K562 (cell line): ENCODE measurements around the gene SCN7A. TPM values are rescaled to one million over a fixed set of nuclear protein-coding genes. Genes with fewer than 3 reads are reported as not detected.

Experiments
- ATAC-seq: fragments of 200-7000 bp; cut with Tn5 transposase; 3 replicates; pipeline ENCODE4 v1.9.1; 2020; ENCODE audit warnings: moderate library complexity
- BruUV-seq: library from RNA; stranded (reverse); fragments of 400-500 nt; replicated peaks from 2 replicates; lab custom pipeline; 2021; lab: Mats Ljungman, UMichigan
- CTCF ChIA-PET: fragments of 300-600 bp; formaldehyde crosslinking; extraction: SDS; loops from one replicate; lab custom pipeline; 2021; ENCODE audit warnings: low intra/inter-chr PET ratio; lab: Yijun Ruan, JAX
- POLR2A ChIA-PET: fragments of 300-600, 350-650 bp; sonication (Branson Sonifier 250); formaldehyde crosslinking; extraction: SDS; loops from one replicate; lab custom pipeline; 2021; ENCODE audit warnings: antibody characterized with exemption, inconsistent platforms; lab: Yijun Ruan, JAX
- DNase-seq, 4 experiments: peaks; one replicate each; pipeline versions ENCODE4 v3.0.0 to v3.0.0-alpha.2; 2011 to 2018; ENCODE audit warnings: low spot score in 3 of 4, mixed read lengths in 3 of 4; ENCODE audit errors: extremely low read depth in 1 of 4
- FAIRE-seq: peaks from 2 replicates; lab custom pipeline; 2011; peaks lifted over from hg19 to GRCh38; lab: Jason Lieb, UNC
- H2AFZ ChIP-seq: 2 replicates; pipeline ENCODE4 v1.6.0; 2011; ENCODE audit warnings: low read depth, low read length, control low read depth, inconsistent platforms
- H3K27ac ChIP-seq: fragments of 200-600 bp; 3 replicates; pipeline ENCODE4 v1.8.0; 2011; ENCODE audit warnings: low read depth, mild to moderate bottlenecking, control low read depth, inconsistent platforms, low read length, moderate library complexity, mixed read lengths; ENCODE audit errors: extremely low read depth
- H3K27me3 ChIP-seq, 2 experiments: fragments of 300-600 bp in 1 of 2; 2 replicates in 1 of 2; 3 replicates in 1 of 2; pipeline versions ENCODE4 v1.6.0 to v1.8.0; 2011; ENCODE audit warnings: inconsistent platforms in 2 of 2, low read length in 2 of 2, mild to moderate bottlenecking in 1 of 2, mixed read lengths in 1 of 2, moderate library complexity in 1 of 2; ENCODE audit not compliant: control insufficient read depth in 2 of 2, insufficient read depth in 2 of 2
- H3K36me3 ChIP-seq: fragments of 300-600 bp; 3 replicates; pipeline ENCODE4 v1.8.0; 2011; ENCODE audit warnings: mild to moderate bottlenecking, low read length, inconsistent platforms; ENCODE audit not compliant: control insufficient read depth, insufficient read depth
- H3K4me1 ChIP-seq, 2 experiments: fragments of 200-600 bp in 1 of 2; replicated peaks in 1 of 2; 2 replicates in 1 of 2; 3 replicates in 1 of 2; pipeline versions ENCODE4 v1.5.1 to v1.8.0; 2011; ENCODE audit warnings: inconsistent platforms in 2 of 2, low read length in 2 of 2, mild to moderate bottlenecking in 1 of 2, mixed read lengths in 1 of 2, moderate library complexity in 1 of 2; ENCODE audit not compliant: control insufficient read depth in 2 of 2, insufficient read depth in 2 of 2
- H3K4me2 ChIP-seq: 2 replicates; pipeline ENCODE4 v1.6.1; 2011; ENCODE audit warnings: low read length, control low read depth, inconsistent platforms, mixed read lengths; ENCODE audit not compliant: insufficient read depth
- H3K4me3 ChIP-seq: fragments of 200-600 bp; sonication (generic), shearing (Covaris generic); 2 replicates; pipeline ENCODE4 v1.5.1; 2016; ENCODE audit warnings: control low read depth, inconsistent platforms
- H3K79me2 ChIP-seq: fragments of 200-600 bp; 3 replicates; pipeline ENCODE4 v1.8.0; 2011; ENCODE audit warnings: low read length, inconsistent platforms; ENCODE audit not compliant: control insufficient read depth, insufficient read depth
- H3K9ac ChIP-seq, 2 experiments: 2 replicates each; pipeline versions ENCODE4 v1.6.0 to v1.6.1; 2011; ENCODE audit warnings: low read depth in 2 of 2, low read length in 2 of 2, control low read depth in 1 of 2, inconsistent platforms in 1 of 2, mild to moderate bottlenecking in 1 of 2, mixed read lengths in 1 of 2; ENCODE audit not compliant: insufficient read depth in 1 of 2
- H3K9me1 ChIP-seq: one replicate; pipeline ENCODE4 v1.6.0; 2011; ENCODE audit warnings: inconsistent platforms, mild to moderate bottlenecking, low read length, moderate library complexity; ENCODE audit not compliant: control insufficient read depth, insufficient read depth
- H3K9me3 ChIP-seq: replicated peaks from 2 replicates; pipeline ENCODE4 v1.5.1; 2011; ENCODE audit warnings: low read depth, low read length, inconsistent platforms; ENCODE audit not compliant: control insufficient read depth, insufficient read depth
- H4K20me1 ChIP-seq: replicated peaks from 2 replicates; pipeline ENCODE4 v1.6.1; 2011; ENCODE audit warnings: low read length, inconsistent platforms, mixed read lengths; ENCODE audit not compliant: control insufficient read depth, insufficient read depth
- ARNT ChIP-seq, 2 experiments: fragments of 450-650 bp; IDR thresholded peaks; 2 replicates each; pipeline ENCODE4 v1.6.1; 2016; ENCODE audit warnings: mild to moderate bottlenecking in 1 of 2
- BCLAF1 ChIP-seq, 2 experiments: fragments of 450-650 bp in 1 of 2; IDR thresholded peaks; 2 replicates each; pipeline ENCODE4 v1.6.1; 2011 to 2017; ENCODE audit warnings: low read depth in 2 of 2, antibody characterized with exemption in 1 of 2, borderline replicate concordance in 1 of 2, low read length in 1 of 2, mild to moderate bottlenecking in 1 of 2, mixed read lengths in 1 of 2; ENCODE audit not compliant: control insufficient read depth in 1 of 2
- CHD4 ChIP-seq: fragments of 200-600 bp; sonication (generic); IDR thresholded peaks from 3 replicates; pipeline ENCODE4 v1.6.1; 2012; ENCODE audit warnings: low read depth, mild to moderate bottlenecking, mixed read lengths, low read length, inconsistent platforms; ENCODE audit not compliant: insufficient read depth, insufficient replicate concordance, poor library complexity, severe bottlenecking
- EP300 ChIP-seq: IDR thresholded peaks from 2 replicates; pipeline ENCODE4 v1.6.1; 2012; ENCODE audit warnings: low read length, improper control_type of control experiment
- KLF1 ChIP-seq: fragments of 450-650 bp; IDR thresholded peaks from 2 replicates; pipeline ENCODE4 v1.6.1; 2016; ENCODE audit warnings: missing genetic modification characterization, missing compliant biosample characterization
- MIER1 ChIP-seq: fragments of 450-650 bp; IDR thresholded peaks from 2 replicates; pipeline ENCODE4 v1.6.1; 2016; ENCODE audit warnings: antibody characterized with exemption, mild to moderate bottlenecking, low read depth
- NCOR1 ChIP-seq: fragments of 450-650 bp; IDR thresholded peaks from 2 replicates; pipeline ENCODE4 v1.6.1; 2016; ENCODE audit warnings: mild to moderate bottlenecking, moderate library complexity
- THRB ChIP-seq: fragments of 450-650 bp; formaldehyde crosslinking; conservative IDR thresholded peaks from 2 replicates; pipeline ENCODE4 v1.4.0; 2022; ENCODE audit warnings: mild to moderate bottlenecking, missing genetic modification characterization
- VEZF1 ChIP-seq: fragments of 200-800 bp; sonication (Bioruptor generic); IDR thresholded peaks from 2 replicates; pipeline ENCODE4 v1.6.1; 2017; ENCODE audit warnings: missing genetic modification characterization, missing compliant biosample characterization
- YY1 ChIP-seq, 3 experiments: IDR thresholded peaks; 2 replicates each; pipeline ENCODE4 v1.6.1; 2011; ENCODE audit warnings: low read length in 2 of 3, mild to moderate bottlenecking in 2 of 3, moderate library complexity in 2 of 3, borderline replicate concordance in 1 of 3, control low read depth in 1 of 3, low read depth in 1 of 3; ENCODE audit not compliant: insufficient read depth in 3 of 3, insufficient replicate concordance in 2 of 3, control insufficient read depth in 1 of 3, insufficient read length in 1 of 3; ENCODE audit errors: extremely low read depth in 1 of 3
- ZNF695 ChIP-seq: fragments of 450-650 bp; formaldehyde crosslinking; IDR thresholded peaks from 2 replicates; pipeline ENCODE4 v1.4.0; 2020; ENCODE audit warnings: mild to moderate bottlenecking, moderate library complexity
- WGBS: fragments of 100-300 bp; shearing (Covaris generic); methylation state at CpG from one replicate; pipeline ENCODE4 v1.1.6; 2016; ENCODE audit warnings: low coverage, mixed read lengths; ENCODE audit not compliant: insufficient coverage; ENCODE audit errors: missing lambda C conversion rate; 5-methylcytosine and 5-hydroxymethylcytosine counted together
- in situ Hi-C: fragments of 300-500 bp; cut with MboI; formaldehyde crosslinking; loops from 4 replicates; pipeline ENCODE4 v1.15.0; 2018; ENCODE audit warnings: inconsistent platforms, mixed read lengths
- intact Hi-C: fragments of 100-400 bp; cut with micrococcal nuclease; formaldehyde crosslinking; loops from 2 replicates; pipeline ENCODE4 v1.14.2; 2022
- polyA plus RNA-seq, 8 experiments: library from polyadenylated mRNA; depleted of rRNA in 4 of 8; stranded (reverse) in 5 of 8; unstranded in 3 of 8; fragments of >200 nt; fragmentation: Nextera tagmentation in 2 of 8; fragmentation: Illumina TruSeq in 1 of 8; extraction: Ambion mirVana in 2 of 8; extraction: Trizol in 1 of 8; gene quantifications; 2 replicates each; pipeline versions ENCODE4 v1.2.1 to v1.2.3, GENCODE V29; 2011 to 2014; ENCODE audit warnings: inconsistent platforms in 1 of 8, missing spikeins in 1 of 8
- total RNA-seq, 7 experiments: library from RNA; depleted of rRNA in 6 of 7; stranded (reverse); fragments of >200 nt in 6 of 7; fragmentation: Illumina TruSeq in 2 of 7; extraction: Trizol in 2 of 7; gene quantifications; 2 replicates each; pipeline versions ENCODE4 v1.2.1 to v1.2.3, GENCODE V29; 2011 to 2021; ENCODE audit warnings: low replicate concordance in 1 of 7

Gene SCN7A
- total and polyA plus RNA-seq, 9 of the 15 experiments (the other 6 are each of a cell fraction or from before 2014, with no cell fraction given): under 0.01 to 0.05 (median 0.03) TPM; not detected in 3

GRCh38 chr2:166361351-166362153 is 132.5 kb downstream of the SCN7A start (continued):
- TF ChIP-seq CHD4 (no peak), YY1 (IDR thresholded peaks at IDR 0.05; ENCODE audit: borderline replicate concordance in 1 of 3, control insufficient read depth in 1 of 3, extremely low read depth in 1 of 3, insufficient read depth in 3 of 3, insufficient read length in 1 of 3, insufficient replicate concordance in 2 of 3, low read depth in 1 of 3, low read length in 2 of 3) (peak in 1 of 3 experiments; percentile 70)
- TF ChIP-seq, all 486 proteins: peak for 18

GRCh38 chr2:166360906-166361305 is 133.1 kb downstream of the SCN7A start:
- peak overlapping the region; percentile 34; the same call in 2 of the 3 replicates for H3K27ac ChIP-seq
- no peak overlapping the region for H3K4me2 ChIP-seq
- no peaks in the 10 kb centered on the region for H3K27me3 ChIP-seq
- H3K9me3 ChIP-seq: no peaks in the 10 kb centered on the region
- H3K36me3 ChIP-seq: no peaks in the 10 kb centered on the region
- CTCF ChIA-PET: interaction anchor here (1.2 kb wide), 1 partner anchor 55 kb away, joined by 3 read pairs; no protein-coding TSS in a partner anchor
- intact Hi-C loops (loop anchor here (1.0 to 5.0 kb wide), 3 partner anchors 23 to 156 kb away; no protein-coding TSS in a partner anchor), in situ Hi-C loops (no loop called here)
- H3K79me2 ChIP-seq: peaks cover 78% of the 10 kb centered on the region
- peak overlapping the region; percentile 40 for H2AFZ ChIP-seq
- POLR2A ChIA-PET: interaction anchor here (1.0 to 1.5 kb wide), 4 partner anchors 11 to 26 kb away, joined by 3 to 5 read pairs (median 4); no protein-coding TSS in a partner anchor
- ATAC-seq: peak; percentile 35
- no peak for FAIRE-seq
- 19% methylated on average over 2 of the region's 2 CpGs for WGBS
- peaks cover 9 to 54% of the 10 kb centered on the region in 2 experiments for H3K4me1 ChIP-seq
- H4K20me1 ChIP-seq: no peaks in the 10 kb centered on the region
- no peak overlapping the region; a peak in 1 of 4 replicates for H3K9ac ChIP-seq
- no TSS peak for BruUV-seq
- no peak overlapping the region for H3K4me3 ChIP-seq
- DNase-seq: no peak
- no peaks in the 10 kb centered on the region for H3K9me1 ChIP-seq
- no peak for TF ChIP-seq VEZF1 (CRISPR knock-in tag)
- TF ChIP-seq EP300: no peak
- TF ChIP-seq NCOR1: no peak
- no peak for TF ChIP-seq THRB (CRISPR knock-in tag)
- TF ChIP-seq MIER1: no peak
- TF ChIP-seq ZNF695: no peak
- no peak for TF ChIP-seq ARNT (IDR thresholded peaks at IDR 0.05)
- no peak for TF ChIP-seq BCLAF1 (IDR thresholded peaks at IDR 0.05; ENCODE audit: borderline replicate concordance in 1 of 2, control insufficient read depth in 1 of 2, low read depth in 2 of 2, low read length in 1 of 2)
- TF ChIP-seq KLF1 (tag): no peak
